AG09309 (cell line): Measurements from ENCODE around the gene OR6K6.

Experiments
- DNase-seq: peaks from one replicate; pipeline ENCODE4 v3.0.0-alpha.2; 2010; ENCODE audit warnings: low read depth
- H3K4me3 ChIP-seq: 2 replicates; pipeline ENCODE4 v1.5.1; 2011; ENCODE audit warnings: mild to moderate bottlenecking, low read depth, low read length, moderate library complexity; ENCODE audit not compliant: control insufficient read depth
- CTCF ChIP-seq: IDR thresholded peaks from 2 replicates; pipeline ENCODE4 v1.5.1; 2011; ENCODE audit warnings: mild to moderate bottlenecking, low read depth, low read length, inconsistent platforms; ENCODE audit not compliant: insufficient read depth, control insufficient read depth; ENCODE audit errors: missing control alignments

Gene OR6K6, protein sequence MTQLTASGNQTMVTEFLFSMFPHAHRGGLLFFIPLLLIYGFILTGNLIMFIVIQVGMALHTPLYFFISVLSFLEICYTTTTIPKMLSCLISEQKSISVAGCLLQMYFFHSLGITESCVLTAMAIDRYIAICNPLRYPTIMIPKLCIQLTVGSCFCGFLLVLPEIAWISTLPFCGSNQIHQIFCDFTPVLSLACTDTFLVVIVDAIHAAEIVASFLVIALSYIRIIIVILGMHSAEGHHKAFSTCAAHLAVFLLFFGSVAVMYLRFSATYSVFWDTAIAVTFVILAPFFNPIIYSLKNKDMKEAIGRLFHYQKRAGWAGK

GRCh38 chr1:158754420-158754819 lies at the start of gene OR6K6:
TSS of gene OR6K6 (plus strand) at chr1:158754720. CDS start at chr1:158754888, 168 bp downstream.
- no peak for DNase-seq
- no peak for TF ChIP-seq CTCF
- no peak within 1 kb of the TSS for H3K4me3 ChIP-seq

- DNase-seq = no peak
- TF ChIP-seq CTCF = no peak
- no peak overlapping the region for H3K4me3 ChIP-seq
These were observed 48.4 kb upstream of the OR6K6 start for GRCh38 chr1:158706096-158706495.

- H3K4me3 ChIP-seq = no peak overlapping the region
- no peak for TF ChIP-seq CTCF
- no peak for DNase-seq
These were observed 43.4 kb upstream of the OR6K6 start for GRCh38 chr1:158711098-158711497.

- no peak overlapping the region for H3K4me3 ChIP-seq
- no peak for TF ChIP-seq CTCF
- DNase-seq = no peak
These were observed 39.8 kb upstream of the OR6K6 start for GRCh38 chr1:158714754-158715153.

GRCh38 chr1:158716335-158716734 lies 38.2 kb upstream of the OR6K6 start:
- TF ChIP-seq CTCF = no peak
- no peak for DNase-seq
- no peak overlapping the region for H3K4me3 ChIP-seq

DNA sequence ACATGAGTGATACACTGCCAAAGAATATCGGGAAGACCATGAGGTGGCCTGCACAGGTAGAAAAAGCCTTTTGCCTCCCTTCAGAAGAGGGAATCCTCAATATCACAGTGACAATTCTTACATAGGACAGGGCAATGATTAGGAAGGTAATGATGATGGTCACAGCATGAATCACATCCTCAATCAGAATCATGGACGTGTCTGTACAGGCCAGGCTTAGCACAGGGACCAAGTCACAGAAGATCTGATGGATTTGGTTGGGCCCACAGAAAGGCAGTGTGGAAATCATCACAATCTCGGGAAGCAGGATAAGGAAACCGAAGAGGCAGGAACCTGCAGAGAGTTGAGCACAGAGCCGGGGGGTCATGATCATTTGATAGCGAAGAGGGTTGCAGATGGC lies 37.2 kb upstream of the OR6K6 start:
- no peak overlapping the region for H3K4me3 ChIP-seq
- DNase-seq = no peak
- TF ChIP-seq CTCF = no peak
